ENCODE data around the gene GRID1. TPM values are rescaled to one million over a fixed set of nuclear protein-coding genes. Genes with fewer than 3 reads are reported as not detected.

Gene GRID1
- total RNA-seq (2021) (0.21 to 0.50 TPM (median 0.37 TPM) in 3 replicates), Bru-seq, nascent RNA (percentile 11 among the genes with signal in this experiment)
- long read RNA-seq, experiment 1: 0 reads
- long read RNA-seq, experiment 2: 0 reads
- long read RNA-seq, experiment 3: 0 reads

GRCh38 chr10:86366033-86366901 is at the start of gene GRID1:
Gene GRID1 (minus strand): TSS chr10:86366795.
- Mint-ChIP-seq H3K9me3 (no peaks in the 10 kb centered on the region), H3K27me3 (ENCODE audit: low read depth) (peaks cover 91% of the 10 kb centered on the region), H3K4me1 (peaks cover 18% of the 10 kb centered on the region), H3K27ac (no peak within 1 kb of the TSS), H3K36me3 (no peaks in the 10 kb centered on the region), H3K4me3 (peak within 1 kb of the TSS; percentile 59)
- TF ChIP-seq CTCF (IDR thresholded peaks at IDR 0.05) (no peak), HMGXB4 (CRISPR knock-in tag; IDR thresholded peaks at IDR 0.05) (no peak), ELF4 (CRISPR knock-in tag; IDR thresholded peaks at IDR 0.05; ENCODE audit: low read depth) (no peak), PREB (CRISPR knock-in tag; IDR thresholded peaks at IDR 0.05; ENCODE audit: borderline replicate concordance) (no peak), ZBTB21 (CRISPR knock-in tag; IDR thresholded peaks at IDR 0.05; ENCODE audit: borderline replicate concordance) (no peak), CREB1 (CRISPR knock-in tag; IDR thresholded peaks at IDR 0.05) (no peak), OVOL2 (CRISPR knock-in tag; IDR thresholded peaks at IDR 0.05; ENCODE audit: borderline replicate concordance) (no peak), NR3C1 (CRISPR knock-in tag; conservative IDR thresholded peaks at IDR 0.05; ENCODE audit: low read depth) (no peak), USF1 (CRISPR knock-in tag; IDR thresholded peaks at IDR 0.05) (no peak)
- CTCF ChIA-PET: interaction anchor here (0.6 to 6.2 kb wide), 7 partner anchors 10 to 1787 kb away, joined by 3 to 51 read pairs (median 6); no protein-coding TSS in a partner anchor
- POLR2A ChIA-PET: interaction anchor here (0.5 to 1.8 kb wide), 3 partner anchors 22 to 941 kb away, joined by 3 to 9 read pairs (median 3); no protein-coding TSS in a partner anchor
- ATAC-seq (peak; percentile 2; the same call in 1 of the 2 replicates), DNase-seq (ENCODE audit: low spot score) (peak; percentile 58)

- ChIA-PET POLR2A (no interaction called here), CTCF (no interaction called here)
- TF ChIP-seq IRF2 (CRISPR knock-in tag; IDR thresholded peaks at IDR 0.05; ENCODE audit: borderline replicate concordance, low read depth) (no peak), NFE2L1 (CRISPR knock-in tag; IDR thresholded peaks at IDR 0.05) (no peak), ZNF423 (CRISPR knock-in tag; IDR thresholded peaks at IDR 0.05) (peak; percentile 36; the same call in 1 of the 2 replicates)
- peak overlapping the region; percentile 18; the same call in 1 of the 2 replicates for H3K27ac Mint-ChIP-seq
- no peaks in the 10 kb centered on the region; the same call in 1 of the 2 replicates for H3K27me3 Mint-ChIP-seq (ENCODE audit: low read depth)
- H3K4me3 Mint-ChIP-seq: no peak overlapping the region
- no peak for ATAC-seq
- H3K4me1 Mint-ChIP-seq: peaks cover 8% of the 10 kb centered on the region
- no peak for DNase-seq (ENCODE audit: low spot score)
- H3K36me3 Mint-ChIP-seq: no peaks in the 10 kb centered on the region; the same call in 1 of the 2 replicates
- H3K9me3 Mint-ChIP-seq: peaks cover 10% of the 10 kb centered on the region
Measured at GRCh38 chr10:86415583-86415982, 49.0 kb upstream of the GRID1 start.

GRCh38 chr10:86415116-86415515 is 48.5 kb upstream of the GRID1 start:
- TF ChIP-seq MLX (CRISPR knock-in tag; IDR thresholded peaks at IDR 0.05) (no peak), MAX (CRISPR knock-in tag; IDR thresholded peaks at IDR 0.05) (no peak), ATF3 (CRISPR knock-in tag; conservative IDR thresholded peaks at IDR 0.05) (no peak), TP53 (CRISPR knock-in tag; IDR thresholded peaks at IDR 0.05) (no peak), USF2 (CRISPR knock-in tag; IDR thresholded peaks at IDR 0.05) (no peak), ZNF138 (CRISPR knock-in tag; conservative IDR thresholded peaks at IDR 0.05) (no peak)
- POLR2A ChIA-PET: interaction anchor here (0.7 kb wide), 1 partner anchor 121 kb away, joined by 3 read pairs; no protein-coding TSS in a partner anchor

More at GRCh38 chr10:86415116-86415515, 48.5 kb upstream of the GRID1 start:
- H3K9me3 Mint-ChIP-seq: peaks cover 11% of the 10 kb centered on the region
- H3K27me3 Mint-ChIP-seq (ENCODE audit: low read depth): no peaks in the 10 kb centered on the region; the same call in 1 of the 2 replicates
- DNase-seq (ENCODE audit: low spot score): no peak
- CTCF ChIA-PET: no interaction called here
- H3K4me3 Mint-ChIP-seq: no peak overlapping the region
- H3K36me3 Mint-ChIP-seq: no peaks in the 10 kb centered on the region; the same call in 1 of the 2 replicates
- no peak for ATAC-seq
- no peak overlapping the region for H3K27ac Mint-ChIP-seq
- H3K4me1 Mint-ChIP-seq: peaks cover 8% of the 10 kb centered on the region

Measured in WTC11 (cell line).